ENCODE data around the gene TRIM31.

DNA sequence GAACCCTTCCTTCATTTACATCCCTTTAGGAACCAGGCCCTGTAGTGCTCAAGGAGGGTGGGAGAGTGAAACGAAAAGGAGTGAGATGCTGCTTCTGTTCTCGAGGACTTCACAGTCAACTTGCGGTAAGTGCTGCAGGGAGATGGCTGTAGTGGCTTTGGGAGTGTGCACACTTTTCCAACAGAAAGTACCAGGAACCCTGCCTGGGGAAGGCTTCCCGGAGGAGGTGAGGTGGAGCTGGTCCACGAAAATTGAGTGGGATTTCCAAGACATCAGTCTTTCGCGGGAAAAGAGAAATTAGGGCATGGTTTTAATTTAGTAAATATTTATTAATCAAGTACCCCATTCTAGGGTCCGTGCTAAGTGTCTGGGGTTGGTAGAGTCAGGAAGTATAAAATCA is 12.7 kb downstream of the TRIM31 start:
- TF ChIP-seq EZH2 (IDR thresholded peaks at IDR 0.05) = no peak
- TF ChIP-seq POLR2AphosphoS5 (IDR thresholded peaks at IDR 0.05; ENCODE audit: borderline replicate concordance, low read depth, low read length) = no peak
